Measurements from ENCODE around the gene RTBDN.
"Not testable (repeated sequence)": the region's sequence is repeated elsewhere in the genome, so short reads cannot be mapped to it uniquely, and the experiment has no call there.

The RTBDN gene

GRCh38 chr19:12833738-12834565, 427 bp downstream of the RTBDN start:
- DNase-seq = peak in 13 of 42 donors; percentile 12 to 52 (median 33)
- intact Hi-C loops (cut with DNase I) = no loop called here

- intact Hi-C loops (cut with DNase I) = no loop called here
These were observed 1.0 kb downstream of the RTBDN start for GRCh38 chr19:12833418-12833737.

GRCh38 chr19:12828494-12828893, 5.9 kb downstream of the RTBDN start:
- peak in 18 of 42 donors; percentile 15 to 58 (median 35) for DNase-seq

More at GRCh38 chr19:12833418-12833737, 1.0 kb downstream of the RTBDN start:
- no peak for DNase-seq

GRCh38 chr19:12825254-12826131, 8.9 kb downstream of the RTBDN start:
- intact Hi-C loops (cut with DNase I) = no loop called here
- no peak for DNase-seq

More at GRCh38 chr19:12828494-12828893, 5.9 kb downstream of the RTBDN start:
- intact Hi-C loops (cut with DNase I) = no loop called here

DNA sequence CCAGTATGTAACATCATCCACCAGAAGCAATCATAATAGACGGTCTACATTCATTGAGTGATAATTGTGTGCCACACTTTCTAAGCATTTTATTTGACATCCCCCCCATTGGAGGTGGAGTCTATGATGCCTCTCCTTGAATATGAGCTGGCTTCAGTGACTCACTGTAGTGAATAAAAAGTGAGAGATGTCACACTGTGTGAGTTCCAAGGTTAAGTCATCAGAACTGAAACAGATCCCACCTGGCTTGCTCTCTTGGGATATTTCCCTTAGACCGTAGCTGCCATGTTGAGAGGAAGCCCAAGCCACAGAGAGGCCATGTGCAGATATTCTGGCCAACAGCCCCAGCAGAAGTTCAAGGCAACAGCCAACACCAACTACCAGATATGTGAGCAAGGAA, 12.6 kb downstream of the RTBDN start:
- intact Hi-C loops (cut with DNase I) = no loop called here
- no peak for DNase-seq

- intact Hi-C loops (cut with DNase I); DNase-seq: not testable (repeated sequence)
These were observed 16.6 kb downstream of the RTBDN start for GRCh38 chr19:12817810-12818209.

DNA sequence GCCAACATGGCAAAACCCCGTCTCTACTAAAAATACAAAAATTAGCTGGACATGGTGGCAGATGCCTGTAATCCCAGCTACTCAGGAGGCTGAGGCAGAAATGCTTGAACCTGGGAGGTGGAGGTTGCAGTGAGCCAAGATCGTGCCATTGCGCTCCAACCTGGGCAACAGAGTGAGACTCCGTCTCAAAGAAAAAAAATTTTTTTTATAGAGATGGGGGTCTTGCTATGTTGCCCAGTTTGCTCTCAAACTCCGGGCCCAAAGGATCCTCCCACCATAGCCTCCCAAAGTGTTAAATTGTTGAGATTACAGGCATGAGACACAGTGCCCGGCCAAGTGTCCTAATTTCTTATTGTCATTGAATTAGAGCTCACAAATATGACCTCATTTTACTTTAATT, 17.2 kb downstream of the RTBDN start:
- intact Hi-C loops (cut with DNase I); DNase-seq: not testable (repeated sequence)

DNA sequence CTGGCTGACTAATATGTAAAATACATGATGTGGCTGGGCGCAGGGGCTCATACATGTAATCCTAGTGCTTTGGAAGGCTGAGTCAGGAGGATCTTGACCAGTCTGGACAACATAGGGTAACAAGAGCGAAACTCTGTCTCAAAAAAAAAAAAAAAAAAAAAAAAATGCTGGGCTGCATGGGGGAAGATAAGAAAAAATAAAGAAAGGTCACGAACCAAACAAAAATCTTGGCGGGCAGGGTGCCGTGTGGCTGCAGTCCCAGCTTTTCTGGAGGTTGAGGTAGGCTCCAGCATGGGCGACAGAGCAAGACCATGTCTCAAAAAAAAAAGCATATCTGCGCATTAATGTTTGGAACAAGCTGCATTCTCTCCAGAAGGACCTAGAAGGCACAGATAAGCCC, 19.3 kb downstream of the RTBDN start:
- DNase-seq = no peak

GRCh38 chr19:12806242-12807081, 27.9 kb downstream of the RTBDN start, which contains the start of gene RNASEH2A:
Gene RNASEH2A (plus strand): TSS chr19:12806584. CDS start chr19:12806674, 90 bp downstream.
- intact Hi-C loops (cut with DNase I) = no loop called here
- DNase-seq = peak; percentile 82 to 97 (median 92)

More for the DNA sequence above, 19.3 kb downstream of the RTBDN start:
- intact Hi-C loops (cut with DNase I) = no loop called here

- intact Hi-C loops (cut with DNase I) = no loop called here
These were observed 30.3 kb downstream of the RTBDN start for GRCh38 chr19:12804051-12804450.

DNA sequence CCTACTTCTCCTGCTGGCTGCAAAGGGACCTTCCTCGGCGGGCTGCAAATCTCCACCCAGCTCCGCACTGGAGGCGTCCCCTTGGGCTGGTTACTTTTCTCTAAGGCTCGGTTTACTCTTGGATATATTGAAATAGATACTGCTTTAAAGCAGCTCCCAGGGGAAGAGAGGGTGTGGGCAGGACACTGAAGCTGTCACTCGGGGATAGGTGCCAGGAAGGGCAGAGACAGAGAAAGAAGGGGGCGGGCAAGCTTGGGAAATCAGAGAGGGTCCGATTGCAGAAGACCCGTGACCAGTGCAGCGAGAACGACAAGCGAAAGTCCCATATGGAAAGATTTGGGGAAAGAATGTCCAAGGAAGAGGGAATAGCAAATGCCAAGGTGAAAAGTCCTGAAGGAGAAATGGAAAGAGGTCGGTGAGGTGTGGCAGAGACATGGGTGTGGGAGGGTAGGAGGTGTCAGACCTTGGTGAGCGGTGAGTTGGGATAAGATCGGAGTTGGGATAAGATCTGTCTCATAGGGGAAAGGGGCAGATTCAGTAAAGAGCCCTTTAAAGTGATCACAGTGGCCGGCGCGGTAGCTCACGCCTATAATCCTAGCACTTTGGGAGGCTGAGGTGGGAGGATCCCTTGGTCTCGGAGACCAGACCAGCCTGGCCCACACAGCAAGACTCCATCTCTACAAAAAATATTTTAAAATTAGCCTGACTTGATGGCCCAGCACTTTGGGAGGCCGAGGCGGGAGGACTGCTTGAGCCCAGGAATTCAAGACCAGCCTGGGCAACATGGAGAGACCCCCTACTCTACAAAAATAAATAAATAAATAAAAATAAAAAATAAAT, 31.9 kb downstream of the RTBDN start:
- intact Hi-C loops (cut with DNase I) = no loop called here
- peak in 7 of 42 donors; percentile 23 to 38 (median 28) for DNase-seq

More at GRCh38 chr19:12804051-12804450, 30.3 kb downstream of the RTBDN start:
- DNase-seq = no peak

GRCh38 chr19:12801466-12802266, 32.7 kb downstream of the RTBDN start, which contains the start of the genes PRDX2 and THSD8:
Gene PRDX2 (minus strand): TSS chr19:12801800. CDS start chr19:12801261, 539 bp downstream.
Gene THSD8 (plus strand): TSS chr19:12802069. CDS start chr19:12802072, 3 bp downstream.
- intact Hi-C loops (cut with DNase I) = no loop called here
- peak; percentile 51 to 93 (median 84) for DNase-seq

DNA sequence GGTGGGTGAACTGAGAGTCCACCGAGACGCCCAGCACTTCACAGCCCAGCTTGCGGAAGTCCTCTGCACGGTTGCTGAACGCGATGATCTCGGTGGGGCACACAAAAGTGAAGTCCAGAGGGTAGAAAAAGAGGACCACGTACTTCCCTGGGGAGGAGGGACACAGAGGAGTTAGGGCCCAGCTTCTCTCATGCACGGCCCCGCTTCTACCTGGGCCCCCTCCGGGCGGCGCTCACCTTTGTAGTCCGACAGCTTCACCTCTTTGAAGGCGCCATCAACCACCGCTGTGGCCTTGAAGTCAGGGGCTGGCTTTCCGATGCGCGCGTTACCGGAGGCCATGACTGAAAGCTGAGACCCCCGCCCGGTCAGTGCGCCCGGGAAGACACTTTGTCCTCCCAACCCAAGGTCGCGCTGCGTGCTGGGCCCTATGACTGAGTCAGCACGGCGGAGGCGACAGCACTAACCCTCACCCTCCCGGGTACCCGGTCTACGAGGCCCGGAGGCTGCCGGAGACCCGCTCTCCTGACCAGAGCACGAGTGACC, 33.4 kb downstream of the RTBDN start:
- peak in 25 of 42 donors; percentile 19 to 75 (median 44) for DNase-seq
- intact Hi-C loops (cut with DNase I) = no loop called here

- intact Hi-C loops (cut with DNase I) = no loop called here
- DNase-seq = no peak
These were observed 34.0 kb downstream of the RTBDN start for GRCh38 chr19:12800466-12800770.

GRCh38 chr19:12799742-12800465, 34.5 kb downstream of the RTBDN start:
- intact Hi-C loops (cut with DNase I) = loop anchor here (5.0 kb wide), 1 partner anchor 38 kb away; no protein-coding TSS in a partner anchor
- no peak for DNase-seq

DNA sequence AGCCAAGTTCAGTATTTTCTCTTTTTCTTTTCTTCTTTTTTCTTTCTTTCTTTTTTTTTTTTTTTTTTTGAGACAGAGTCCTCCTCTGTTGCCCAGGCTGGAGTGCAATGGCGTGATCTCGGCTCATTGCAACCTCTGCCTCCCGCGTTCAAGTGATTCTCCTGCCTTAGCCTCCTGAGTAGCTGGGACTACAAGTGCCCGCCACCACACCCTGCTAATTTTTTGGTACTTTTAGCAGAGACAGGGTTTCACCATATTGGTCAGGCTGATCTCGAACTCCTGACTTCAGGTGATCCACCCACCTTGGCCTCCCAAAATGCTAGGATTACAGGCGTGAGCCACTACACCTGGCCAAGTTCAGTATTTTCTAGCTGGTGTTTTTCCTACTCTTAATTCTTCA, 36.8 kb downstream of the RTBDN start:
- intact Hi-C loops (cut with DNase I) = loop anchor here (2.0 to 5.0 kb wide), 2 partner anchors 21 to 35 kb away; no protein-coding TSS in a partner anchor
- DNase-seq = not testable (repeated sequence)

All from head of caudate nucleus (tissue), 42 donors.